Measurements from ENCODE around the gene C17orf58. TPM values are rescaled to one million over a fixed set of nuclear protein-coding genes. Genes with fewer than 3 reads are reported as not detected.
"Not testable (repeated sequence)": the region's sequence is repeated elsewhere in the genome, so short reads cannot be mapped to it uniquely, and the experiment has no call there.

C17orf58 gene
- total and polyA plus RNA-seq, 4 donors: 7.0 to 11.6 (median 11.1) TPM

DNA sequence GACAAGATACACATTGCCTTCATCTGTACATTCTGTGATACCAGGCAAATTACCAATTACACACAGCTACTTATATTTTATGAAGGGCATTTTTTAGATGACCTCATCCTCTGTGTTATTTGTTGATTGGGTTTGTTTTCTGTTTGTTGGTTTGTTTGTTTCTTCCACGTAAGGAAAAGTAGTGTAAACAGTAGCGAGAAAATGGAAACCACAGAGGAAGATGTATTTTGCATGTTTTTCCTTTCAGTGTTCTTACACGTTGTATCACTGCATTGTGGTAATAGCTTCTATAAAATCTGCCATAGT is 12.9 kb downstream of the C17orf58 start:
- DNase-seq (no peak), ATAC-seq (ENCODE audit: insufficient read depth, low FRiP score) (no peak)
- Histone ChIP-seq H3K9me3 (ENCODE audit: control insufficient read depth in 4 of 4, insufficient read depth in 3 of 4, low read length in 3 of 4) (no peaks in the 10 kb centered on the region), H3K27ac (ENCODE audit: low read depth in 1 of 2, low read length in 1 of 2) (no peak overlapping the region), H3K9ac (ENCODE audit: insufficient read depth in 1 of 2, low read length in 2 of 2) (peak overlapping the region in 1 of 2 donors; percentile 0), H3K4me3 (no peak overlapping the region), H3K36me3 (ENCODE audit: control insufficient read depth in 4 of 4, insufficient read depth in 4 of 4, low read length in 4 of 4) (peaks cover 0 to 18% (median 3%) of the 10 kb centered on the region in 4 donors), H3K27me3 (ENCODE audit: control insufficient read depth in 3 of 3, insufficient read depth in 3 of 3, low read length in 2 of 3) (no peaks in the 10 kb centered on the region), H3K4me1 (ENCODE audit: control insufficient read depth in 5 of 5, insufficient read depth in 5 of 5, low read length in 5 of 5) (peaks cover 0 to 9% (median 0%) of the 10 kb centered on the region in 5 donors)
- 72 to 77% methylated on average over 3 of the region's 3 CpGs for WGBS, 2 donors
- no peak for TF ChIP-seq CTCF (IDR thresholded peaks at IDR 0.05; ENCODE audit: control extremely low read depth, extremely low read depth)

- TF ChIP-seq CTCF (IDR thresholded peaks at IDR 0.05; ENCODE audit: control extremely low read depth, extremely low read depth): no peak
- Histone ChIP-seq H3K36me3 (ENCODE audit: control insufficient read depth in 4 of 4, insufficient read depth in 4 of 4, low read length in 4 of 4) (peaks cover 0 to 18% (median 3%) of the 10 kb centered on the region in 4 donors), H3K9ac (ENCODE audit: insufficient read depth in 1 of 2, low read length in 2 of 2) (peak overlapping the region in 1 of 2 donors; percentile 0), H3K9me3 (ENCODE audit: control insufficient read depth in 4 of 4, insufficient read depth in 3 of 4, low read length in 3 of 4) (no peaks in the 10 kb centered on the region), H3K27me3 (ENCODE audit: control insufficient read depth in 3 of 3, insufficient read depth in 3 of 3, low read length in 2 of 3) (no peaks in the 10 kb centered on the region), H3K4me3 (no peak overlapping the region), H3K27ac (ENCODE audit: low read depth in 1 of 2, low read length in 1 of 2) (no peak overlapping the region), H3K4me1 (ENCODE audit: control insufficient read depth in 5 of 5, insufficient read depth in 5 of 5, low read length in 5 of 5) (peaks cover 0 to 9% (median 0%) of the 10 kb centered on the region in 5 donors)
- WGBS, 2 donors: 86 to 89% methylated on average over 8 of the region's 8 CpGs
- no peak for ATAC-seq (ENCODE audit: insufficient read depth, low FRiP score)
- DNase-seq: no peak
Observed at GRCh38 chr17:67982686-67983382, 13.4 kb downstream of the C17orf58 start.

DNA sequence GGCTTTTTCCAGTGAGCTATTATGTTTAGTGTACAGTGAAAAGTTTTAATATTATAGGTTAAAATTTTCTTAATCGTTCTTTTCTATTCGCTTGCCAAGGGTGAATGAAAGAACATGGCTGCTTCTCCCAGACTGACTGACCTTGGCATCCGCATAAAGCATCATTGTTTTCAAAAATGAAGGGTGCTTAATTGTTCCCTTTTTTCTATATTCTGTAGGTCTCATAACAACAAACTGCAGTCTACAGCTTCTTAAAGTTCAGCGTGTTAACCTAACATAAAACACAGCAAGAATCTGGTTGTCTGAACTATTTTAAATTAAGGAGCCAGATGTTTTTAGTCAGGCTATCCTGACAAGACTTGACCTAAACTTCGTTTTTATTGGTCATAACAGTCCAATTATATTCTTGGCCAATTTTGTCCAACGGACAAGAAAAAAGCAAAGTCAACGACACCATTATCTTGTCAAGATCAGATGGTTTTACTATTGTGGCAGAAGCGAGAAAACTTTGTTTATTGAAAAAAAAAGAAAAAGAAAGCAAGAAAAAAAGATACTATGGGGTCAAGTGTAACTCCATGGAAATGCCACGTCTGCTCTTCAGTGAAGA is 14.1 kb downstream of the C17orf58 start:
- no peak overlapping the region for H3K27ac ChIP-seq (ENCODE audit: low read depth in 1 of 2, low read length in 1 of 2)

GRCh38 chr17:67980883-67981282 is 15.4 kb downstream of the C17orf58 start:
- H3K4me1 ChIP-seq (ENCODE audit: control insufficient read depth in 5 of 5, insufficient read depth in 5 of 5, low read length in 5 of 5); H3K4me3 ChIP-seq; H3K9me3 ChIP-seq (ENCODE audit: control insufficient read depth in 4 of 4, insufficient read depth in 3 of 4, low read length in 3 of 4); DNase-seq; H3K27me3 ChIP-seq (ENCODE audit: control insufficient read depth in 3 of 3, insufficient read depth in 3 of 3, low read length in 2 of 3); H3K9ac ChIP-seq (ENCODE audit: insufficient read depth in 1 of 2, low read length in 2 of 2); ATAC-seq (ENCODE audit: insufficient read depth, low FRiP score); H3K27ac ChIP-seq (ENCODE audit: low read depth in 1 of 2, low read length in 1 of 2): not testable (repeated sequence)
- 61 to 67% methylated on average over 3 of the region's 3 CpGs for WGBS, 2 donors
- H3K36me3 ChIP-seq (ENCODE audit: control insufficient read depth in 4 of 4, insufficient read depth in 4 of 4, low read length in 4 of 4): peaks cover 0 to 28% (median 8%) of the 10 kb centered on the region in 4 donors

More for the DNA sequence above, 14.1 kb downstream of the C17orf58 start:
- peaks cover 0 to 20% (median 4%) of the 10 kb centered on the region in 4 donors for H3K36me3 ChIP-seq (ENCODE audit: control insufficient read depth in 4 of 4, insufficient read depth in 4 of 4, low read length in 4 of 4)
- ATAC-seq (ENCODE audit: insufficient read depth, low FRiP score) (no peak), DNase-seq (peak in 2 of 3 donors; percentile 88 to 90)
- H3K27me3 ChIP-seq (ENCODE audit: control insufficient read depth in 3 of 3, insufficient read depth in 3 of 3, low read length in 2 of 3): no peaks in the 10 kb centered on the region
- H3K4me3 ChIP-seq: no peak overlapping the region
- TF ChIP-seq CTCF (IDR thresholded peaks at IDR 0.05; ENCODE audit: control extremely low read depth, extremely low read depth): no peak
- H3K4me1 ChIP-seq (ENCODE audit: control insufficient read depth in 5 of 5, insufficient read depth in 5 of 5, low read length in 5 of 5): peaks cover 0 to 9% (median 0%) of the 10 kb centered on the region in 5 donors
- WGBS, 2 donors: 84 to 89% methylated on average over 9 of the region's 9 CpGs
- no peaks in the 10 kb centered on the region for H3K9me3 ChIP-seq (ENCODE audit: control insufficient read depth in 4 of 4, insufficient read depth in 3 of 4, low read length in 3 of 4)
- H3K9ac ChIP-seq (ENCODE audit: insufficient read depth in 1 of 2, low read length in 2 of 2): no peak overlapping the region

All from lung (tissue), 12 donors.